ENCODE data around the gene VSTM2B. TPM values are rescaled to one million over a fixed set of nuclear protein-coding genes. Genes with fewer than 3 reads are reported as not detected.
"Not testable (repeated sequence)": the region's sequence is repeated elsewhere in the genome, so short reads cannot be mapped to it uniquely, and the experiment has no call there.

Gene VSTM2B
- total RNA-seq, 4 donors from 2014 or later: not detected

DNA sequence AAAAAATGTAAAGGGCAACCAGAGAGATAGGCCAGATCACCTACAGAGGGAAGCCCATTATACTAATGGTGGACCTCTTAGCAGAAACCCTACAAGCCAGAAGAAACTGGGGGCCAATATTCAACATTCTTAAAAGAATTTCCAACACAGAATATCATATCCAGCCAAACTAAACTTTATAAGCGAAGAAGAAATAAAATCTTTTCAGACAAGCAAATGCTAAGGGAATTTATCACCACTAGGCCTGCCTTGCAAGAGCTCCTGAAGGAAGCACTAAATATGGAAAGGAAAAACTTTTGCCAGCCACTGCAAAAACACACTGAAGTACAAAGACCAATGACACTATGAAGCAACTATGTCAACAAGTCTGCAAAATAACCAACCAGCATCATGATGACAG, 28.4 kb downstream of the VSTM2B start:
- intact Hi-C loops (cut with DNase I; ENCODE audit: low total_unique reads): no loop called here
- Histone ChIP-seq H3K36me3 (no peaks in the 10 kb centered on the region), H3K4me1 (no peaks in the 10 kb centered on the region), H3K9me3 (peaks cover 0 to 5% of the 10 kb centered on the region in 2 donors), H3K27ac (no peak overlapping the region), H3K4me3 (no peak overlapping the region), H3K27me3 (no peaks in the 10 kb centered on the region)
- no peak for TF ChIP-seq POLR2AphosphoS5 (IDR thresholded peaks at IDR 0.05)
- no peak for TF ChIP-seq POLR2A (IDR thresholded peaks at IDR 0.05)
- TF ChIP-seq EP300 (IDR thresholded peaks at IDR 0.05; ENCODE audit: low read depth): no peak
- TF ChIP-seq CTCF (IDR thresholded peaks at IDR 0.05): no peak
- WGBS, 2 donors (ENCODE audit: low coverage in 1 of 2): 83 to 100% methylated on average over 1 of the region's 1 CpG
- in situ Hi-C loops (cut with MboI; ENCODE audit: low pct_ligation_motif_present in 1 of 4, low pct_unique_long_range_greater_than_20kb in 1 of 4, low sequenced_read_pairs in 3 of 4): no loop called here
- no peak for DNase-seq

- intact Hi-C loops (cut with DNase I; ENCODE audit: low total_unique reads); H3K4me3 ChIP-seq; H3K9me3 ChIP-seq; H3K36me3 ChIP-seq; H3K4me1 ChIP-seq; H3K27me3 ChIP-seq; in situ Hi-C loops (cut with MboI; ENCODE audit: low pct_ligation_motif_present in 1 of 4, low pct_unique_long_range_greater_than_20kb in 1 of 4, low sequenced_read_pairs in 3 of 4); H3K27ac ChIP-seq; DNase-seq: not testable (repeated sequence)
- 92% methylated on average over 2 of the region's 2 CpGs; no CpG with 5 or more reads in 1 of the 2 donors for WGBS, 2 donors (ENCODE audit: low coverage in 1 of 2)
These were observed 33.3 kb downstream of the VSTM2B start for GRCh38 chr19:29559110-29559509.

DNA sequence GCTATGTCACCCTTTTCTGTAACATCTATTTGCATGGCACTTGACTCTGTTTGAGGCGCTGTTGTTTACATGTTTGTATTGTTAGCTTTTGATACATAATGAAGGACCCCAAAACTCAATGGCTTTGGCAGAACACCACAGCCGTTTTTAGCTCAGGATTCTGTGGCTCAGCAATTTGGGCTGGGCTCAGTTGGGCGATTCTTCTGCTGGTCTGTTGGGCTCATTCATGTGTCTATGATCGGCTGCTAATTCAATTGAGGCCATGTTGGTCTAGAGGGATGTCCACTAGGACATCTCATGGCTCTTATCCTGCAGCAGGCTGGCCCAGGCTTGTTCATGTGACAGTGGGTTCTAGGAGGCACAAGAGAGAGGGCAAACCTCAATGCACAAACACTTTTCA, 33.9 kb downstream of the VSTM2B start:
- TF ChIP-seq CTCF (IDR thresholded peaks at IDR 0.05) (no peak), POLR2A (IDR thresholded peaks at IDR 0.05) (no peak), POLR2AphosphoS5 (IDR thresholded peaks at IDR 0.05) (no peak), EP300 (IDR thresholded peaks at IDR 0.05; ENCODE audit: low read depth) (no peak)

GRCh38 chr19:29560313-29561075, 34.7 kb downstream of the VSTM2B start:
- Histone ChIP-seq H3K27me3 (peaks cover 4% of the 10 kb centered on the region), H3K27ac (no peak overlapping the region), H3K9me3 (no peaks in the 10 kb centered on the region), H3K4me3 (no peak overlapping the region), H3K4me1 (no peaks in the 10 kb centered on the region), H3K36me3 (no peaks in the 10 kb centered on the region)
- in situ Hi-C loops (cut with MboI; ENCODE audit: low pct_ligation_motif_present in 1 of 4, low pct_unique_long_range_greater_than_20kb in 1 of 4, low sequenced_read_pairs in 3 of 4): no loop called here
- no peak for DNase-seq
- no peak for TF ChIP-seq CTCF (IDR thresholded peaks at IDR 0.05)
- TF ChIP-seq EP300 (IDR thresholded peaks at IDR 0.05; ENCODE audit: low read depth): no peak
- no peak for TF ChIP-seq POLR2AphosphoS5 (IDR thresholded peaks at IDR 0.05)
- TF ChIP-seq POLR2A (IDR thresholded peaks at IDR 0.05): no peak
- 80% methylated on average over 6 of the region's 6 CpGs; no CpG with 5 or more reads in 1 of the 2 donors for WGBS, 2 donors (ENCODE audit: low coverage in 1 of 2)
- intact Hi-C loops (cut with DNase I; ENCODE audit: low total_unique reads): no loop called here

More for the DNA sequence above, 33.9 kb downstream of the VSTM2B start:
- intact Hi-C loops (cut with DNase I; ENCODE audit: low total_unique reads): no loop called here
- in situ Hi-C loops (cut with MboI; ENCODE audit: low pct_ligation_motif_present in 1 of 4, low pct_unique_long_range_greater_than_20kb in 1 of 4, low sequenced_read_pairs in 3 of 4): no loop called here
- no peak for DNase-seq
- Histone ChIP-seq H3K4me1 (no peaks in the 10 kb centered on the region), H3K36me3 (no peaks in the 10 kb centered on the region), H3K4me3 (no peak overlapping the region), H3K27me3 (peaks cover 4% of the 10 kb centered on the region), H3K27ac (no peak overlapping the region), H3K9me3 (no peaks in the 10 kb centered on the region)
- 70 to 85% methylated on average over 2 to 4 of the region's 4 CpGs for WGBS, 2 donors (ENCODE audit: low coverage in 1 of 2)

GRCh38 chr19:29561601-29562000, 35.8 kb downstream of the VSTM2B start:
- Histone ChIP-seq H3K27ac (no peak overlapping the region), H3K4me3 (no peak overlapping the region), H3K4me1 (no peaks in the 10 kb centered on the region), H3K27me3 (peaks cover 4% of the 10 kb centered on the region), H3K36me3 (no peaks in the 10 kb centered on the region), H3K9me3 (no peaks in the 10 kb centered on the region)
- 61 to 82% methylated on average over 3 to 9 of the region's 9 CpGs for WGBS, 2 donors (ENCODE audit: low coverage in 1 of 2)
- TF ChIP-seq EP300 (IDR thresholded peaks at IDR 0.05; ENCODE audit: low read depth) (no peak), POLR2A (IDR thresholded peaks at IDR 0.05) (no peak), POLR2AphosphoS5 (IDR thresholded peaks at IDR 0.05) (no peak), CTCF (IDR thresholded peaks at IDR 0.05) (no peak)
- no peak for DNase-seq
- intact Hi-C loops (cut with DNase I; ENCODE audit: low total_unique reads): no loop called here
- in situ Hi-C loops (cut with MboI; ENCODE audit: low pct_ligation_motif_present in 1 of 4, low pct_unique_long_range_greater_than_20kb in 1 of 4, low sequenced_read_pairs in 3 of 4): no loop called here
